Measurements from ENCODE around the gene DMRTC2.

The DMRTC2 gene

DNA sequence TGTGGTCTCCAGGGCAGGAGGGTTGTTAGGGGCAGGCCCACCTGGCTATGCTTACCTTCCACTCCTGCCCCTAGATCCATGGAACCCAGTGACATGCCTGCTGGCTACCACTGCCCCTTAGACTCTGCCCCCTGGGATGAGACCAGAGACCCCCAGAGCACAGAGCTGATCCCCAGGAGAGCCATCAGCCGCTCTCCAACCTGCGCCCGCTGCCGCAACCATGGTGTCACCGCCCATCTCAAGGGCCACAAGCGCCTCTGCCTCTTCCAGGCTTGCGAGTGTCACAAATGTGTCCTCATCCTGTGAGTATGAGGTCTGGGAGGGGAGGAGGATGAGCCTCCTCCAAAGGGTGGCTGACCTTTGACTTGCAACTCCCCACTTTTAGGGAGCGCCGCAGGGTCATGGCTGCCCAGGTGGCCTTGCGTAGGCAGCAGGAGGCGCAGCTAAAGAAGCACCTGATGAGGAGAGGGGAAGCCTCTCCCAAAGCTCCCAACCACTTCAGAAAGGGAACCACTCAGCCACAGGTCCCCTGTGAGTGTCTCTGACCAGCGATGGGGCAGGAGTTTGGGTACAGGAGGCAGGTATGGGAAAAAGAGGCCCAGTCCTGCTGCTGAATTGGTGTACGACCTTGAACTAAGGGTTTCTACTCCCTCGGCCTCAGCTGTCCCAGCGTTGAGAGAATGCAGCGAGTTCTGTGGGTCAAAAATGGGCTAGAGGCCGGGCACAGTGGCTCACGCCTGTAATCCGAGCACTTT is 2.7 kb downstream of the DMRTC2 start:
- CTCF ChIA-PET, result interaction anchor here (0.6 to 2.4 kb wide), 3 partner anchors 12 to 79 kb away, joined by 3 to 12 read pairs (median 5); partner anchors contain the start of gene RPS19
- no peaks in the 10 kb centered on the region for H3K9me3 ChIP-seq (ENCODE audit: control insufficient read depth, insufficient read depth, low read depth, low read length)

DNA sequence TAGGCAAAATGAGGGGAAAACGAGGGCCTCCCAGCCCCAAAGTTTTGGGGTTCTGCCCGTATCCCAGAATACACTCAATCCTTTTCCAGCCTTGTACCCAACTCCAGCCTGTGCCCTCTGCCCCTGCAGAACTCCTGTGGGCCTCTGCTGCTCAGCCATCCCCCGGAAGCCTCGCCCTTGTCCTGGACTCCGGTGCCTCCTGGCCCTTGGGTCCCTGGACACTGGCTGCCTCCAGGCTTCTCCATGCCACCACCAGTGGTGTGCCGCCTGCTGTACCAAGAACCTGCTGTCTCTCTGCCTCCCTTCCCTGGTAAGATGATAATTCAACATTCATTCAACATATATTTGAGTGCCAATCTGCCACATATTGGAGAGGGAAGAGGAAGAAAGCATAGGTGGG is 3.8 kb downstream of the DMRTC2 start:
- H3K4me1 ChIP-seq (ENCODE audit: control insufficient read depth, insufficient read depth, low read length), result no peaks in the 10 kb centered on the region
- H3K9me3 ChIP-seq (ENCODE audit: control insufficient read depth, insufficient read depth, low read depth, low read length), result no peaks in the 10 kb centered on the region
- TF ChIP-seq ZNF140 (tag by site-specific recombination; IDR thresholded peaks at IDR 0.05) (no peak), ZNF146 (tag by site-specific recombination; IDR thresholded peaks at IDR 0.05) (no peak), ZNF664 (tag by site-specific recombination; IDR thresholded peaks at IDR 0.05) (no peak), ZNF623 (tag by site-specific recombination; IDR thresholded peaks at IDR 0.05) (no peak), ZNF175 (tag by site-specific recombination; IDR thresholded peaks at IDR 0.05) (no peak), ZSCAN30 (tag by site-specific recombination; IDR thresholded peaks at IDR 0.05) (no peak), ZNF350 (tag by site-specific recombination; IDR thresholded peaks at IDR 0.05) (no peak)
- TF ChIP-seq, protein P1, sequence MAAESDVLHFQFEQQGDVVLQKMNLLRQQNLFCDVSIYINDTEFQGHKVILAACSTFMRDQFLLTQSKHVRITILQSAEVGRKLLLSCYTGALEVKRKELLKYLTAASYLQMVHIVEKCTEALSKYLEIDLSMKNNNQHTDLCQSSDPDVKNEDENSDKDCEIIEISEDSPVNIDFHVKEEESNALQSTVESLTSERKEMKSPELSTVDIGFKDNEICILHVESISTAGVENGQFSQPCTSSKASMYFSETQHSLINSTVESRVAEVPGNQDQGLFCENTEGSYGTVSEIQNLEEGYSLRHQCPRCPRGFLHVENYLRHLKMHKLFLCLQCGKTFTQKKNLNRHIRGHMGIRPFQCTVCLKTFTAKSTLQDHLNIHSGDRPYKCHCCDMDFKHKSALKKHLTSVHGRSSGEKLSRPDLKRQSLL (tag by site-specific recombination; IDR thresholded peaks at IDR 0.05), result no peak
- CTCF ChIA-PET, result interaction anchor here (0.7 to 4.7 kb wide), 3 partner anchors 11 to 142 kb away, joined by 4 to 49 read pairs (median 7); partner anchors contain the start of gene RPS19
- H3K36me3 ChIP-seq (ENCODE audit: control insufficient read depth in 2 of 2, insufficient read depth in 1 of 2, low read length in 2 of 2), result no peaks in the 10 kb centered on the region
- H3K27ac ChIP-seq (ENCODE audit: extremely low read depth, low read depth, low read length), result no peak overlapping the region
- POLR2A ChIA-PET, result interaction anchor here (1.2 to 5.5 kb wide), 2 partner anchors 11 to 20 kb away, joined by 4 to 54 read pairs; partner anchors contain the start of gene RPS19
- no peak overlapping the region for H3K4me3 ChIP-seq (ENCODE audit: low read depth, low read length)

More for the DNA sequence above, 2.7 kb downstream of the DMRTC2 start:
- Histone ChIP-seq H3K4me3 (ENCODE audit: low read depth, low read length) (no peak overlapping the region), H3K27ac (ENCODE audit: extremely low read depth, low read depth, low read length) (no peak overlapping the region), H3K4me1 (ENCODE audit: control insufficient read depth, insufficient read depth, low read length) (no peaks in the 10 kb centered on the region), H3K36me3 (ENCODE audit: control insufficient read depth in 2 of 2, insufficient read depth in 1 of 2, low read length in 2 of 2) (no peaks in the 10 kb centered on the region)
- no peak for TF ChIP-seq ZNF138 (tag by site-specific recombination; IDR thresholded peaks at IDR 0.05; ENCODE audit: borderline replicate concordance)
- TF ChIP-seq ZBTB8A (tag by site-specific recombination; IDR thresholded peaks at IDR 0.05), result no peak
- no peak for TF ChIP-seq SP2 (tag by site-specific recombination; IDR thresholded peaks at IDR 0.05)
- no peak for TF ChIP-seq ZNF416 (tag by site-specific recombination; IDR thresholded peaks at IDR 0.05)
- no peak for TF ChIP-seq IKZF3 (tag by site-specific recombination; IDR thresholded peaks at IDR 0.05)
- TF ChIP-seq, protein P1 (tag by site-specific recombination; IDR thresholded peaks at IDR 0.05), result no peak
- no peak for TF ChIP-seq KLF10 (tag by site-specific recombination; IDR thresholded peaks at IDR 0.05)
- TF ChIP-seq ZFP3 (tag by site-specific recombination; IDR thresholded peaks at IDR 0.05; ENCODE audit: low read depth), result no peak
- no peak for TF ChIP-seq ZNF10 (tag by site-specific recombination; IDR thresholded peaks at IDR 0.05)
- no peak for TF ChIP-seq ZNF747 (tag by site-specific recombination; IDR thresholded peaks at IDR 0.05)
- TF ChIP-seq, protein P2, sequence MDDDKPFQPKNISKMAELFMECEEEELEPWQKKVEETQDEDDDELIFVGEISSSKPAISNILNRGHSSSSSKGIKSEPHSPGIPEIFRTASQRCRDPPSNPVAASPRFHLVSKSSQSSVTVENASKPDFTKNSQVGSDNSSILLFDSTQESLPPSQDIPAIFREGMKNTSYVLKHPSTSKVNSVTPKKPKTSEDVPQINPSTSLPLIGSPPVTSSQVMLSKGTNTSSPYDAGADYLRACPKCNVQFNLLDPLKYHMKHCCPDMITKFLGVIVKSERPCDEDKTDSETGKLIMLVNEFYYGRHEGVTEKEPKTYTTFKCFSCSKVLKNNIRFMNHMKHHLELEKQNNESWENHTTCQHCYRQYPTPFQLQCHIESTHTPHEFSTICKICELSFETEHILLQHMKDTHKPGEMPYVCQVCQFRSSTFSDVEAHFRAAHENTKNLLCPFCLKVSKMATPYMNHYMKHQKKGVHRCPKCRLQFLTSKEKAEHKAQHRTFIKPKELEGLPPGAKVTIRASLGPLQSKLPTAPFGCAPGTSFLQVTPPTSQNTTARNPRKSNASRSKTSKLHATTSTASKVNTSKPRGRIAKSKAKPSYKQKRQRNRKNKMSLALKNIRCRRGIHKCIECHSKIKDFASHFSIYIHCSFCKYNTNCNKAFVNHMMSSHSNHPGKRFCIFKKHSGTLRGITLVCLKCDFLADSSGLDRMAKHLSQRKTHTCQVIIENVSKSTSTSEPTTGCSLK (tag by site-specific recombination; IDR thresholded peaks at IDR 0.05), result no peak
- no peak for TF ChIP-seq ZNF121 (tag by site-specific recombination; IDR thresholded peaks at IDR 0.05)
- no peak for TF ChIP-seq ZNF132 (tag by site-specific recombination; IDR thresholded peaks at IDR 0.05; ENCODE audit: borderline replicate concordance)
- no peak for TF ChIP-seq GLI2 (tag by site-specific recombination; IDR thresholded peaks at IDR 0.05; ENCODE audit: borderline replicate concordance, low read depth)
- no peak for TF ChIP-seq ZIC2 (tag by site-specific recombination; IDR thresholded peaks at IDR 0.05)
- TF ChIP-seq, protein P3, sequence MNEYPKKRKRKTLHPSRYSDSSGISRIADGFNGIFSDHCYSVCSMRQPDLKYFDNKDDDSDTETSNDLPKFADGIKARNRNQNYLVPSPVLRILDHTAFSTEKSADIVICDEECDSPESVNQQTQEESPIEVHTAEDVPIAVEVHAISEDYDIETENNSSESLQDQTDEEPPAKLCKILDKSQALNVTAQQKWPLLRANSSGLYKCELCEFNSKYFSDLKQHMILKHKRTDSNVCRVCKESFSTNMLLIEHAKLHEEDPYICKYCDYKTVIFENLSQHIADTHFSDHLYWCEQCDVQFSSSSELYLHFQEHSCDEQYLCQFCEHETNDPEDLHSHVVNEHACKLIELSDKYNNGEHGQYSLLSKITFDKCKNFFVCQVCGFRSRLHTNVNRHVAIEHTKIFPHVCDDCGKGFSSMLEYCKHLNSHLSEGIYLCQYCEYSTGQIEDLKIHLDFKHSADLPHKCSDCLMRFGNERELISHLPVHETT (tag by site-specific recombination; IDR thresholded peaks at IDR 0.05), result no peak
- TF ChIP-seq KLF8 (tag by site-specific recombination; IDR thresholded peaks at IDR 0.05), result no peak
- TF ChIP-seq ZNF600 (tag by site-specific recombination; IDR thresholded peaks at IDR 0.05), result no peak
- TF ChIP-seq ZNF214 (tag by site-specific recombination; IDR thresholded peaks at IDR 0.05; ENCODE audit: borderline replicate concordance), result no peak
- POLR2A ChIA-PET, result interaction anchor here (5.5 kb wide), 1 partner anchor 13 kb away, joined by 54 read pairs; the partner anchor contains the start of gene RPS19
